Astrocyte of the spinal cord (primary cell): ENCODE data around the gene STT3A.

Experiments
- DNase-seq: peaks from one replicate; pipeline ENCODE4 v3.0.0; 2011; ENCODE audit warnings: low read depth, low spot score
- H3K4me3 ChIP-seq: 2 replicates; pipeline ENCODE4 v1.5.1; 2011; ENCODE audit warnings: low read depth, mild to moderate bottlenecking, low read length, moderate library complexity
- in situ Hi-C: cut with HindIII; loops from 2 replicates; pipeline ENCODE4 v1.10.0; 2017; ENCODE audit warnings: low sequenced_read_pairs
- TF ChIP-seq, protein P1 (sequence below): IDR thresholded peaks from 2 replicates; pipeline ENCODE4 v1.5.1; 2012; ENCODE audit warnings: low read depth, mild to moderate bottlenecking, low read length, inconsistent platforms

The STT3A gene

DNA sequence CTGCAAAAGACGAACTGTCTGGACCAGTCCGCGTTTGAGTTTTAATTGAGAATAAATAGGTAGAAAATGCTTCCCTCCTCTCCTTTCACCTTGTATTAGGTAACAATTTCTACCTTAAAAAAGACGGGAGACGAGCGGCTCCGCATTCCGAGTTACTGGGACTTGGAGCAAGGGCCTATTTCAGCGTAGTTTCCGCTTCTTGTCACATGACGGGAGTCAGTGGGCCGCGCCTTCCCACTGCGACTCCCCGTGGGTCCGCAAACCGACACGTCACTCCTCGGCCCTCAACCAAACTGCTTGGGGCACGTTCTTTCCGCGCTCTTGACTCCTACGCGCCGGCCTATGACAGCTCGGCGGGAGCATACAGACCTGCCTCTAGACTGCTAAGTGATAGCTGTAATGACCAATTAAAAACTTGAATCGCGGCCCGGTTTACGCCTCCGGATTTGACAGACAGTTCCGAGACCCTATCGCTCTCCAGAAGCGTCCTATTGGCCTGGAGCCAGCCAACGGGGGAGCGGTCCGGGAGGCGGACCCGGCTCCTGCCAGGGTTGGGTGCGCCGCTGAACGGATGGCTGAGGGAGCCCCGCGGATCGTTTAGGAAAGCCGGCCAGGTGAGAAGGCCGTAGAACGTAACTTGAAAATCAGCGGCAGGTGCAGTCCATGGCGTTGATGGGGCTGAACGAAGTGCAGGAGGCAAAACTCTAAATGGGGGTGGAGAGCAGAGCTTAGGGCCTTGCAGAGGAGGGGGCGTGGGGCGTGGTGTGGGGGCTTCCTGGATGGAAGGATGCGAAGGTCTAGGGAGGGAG lies at the start of gene STT3A:
Gene STT3A, plus strand, starts transcription at position 548 of the 809 bp plus-strand sequence. CDS start 3,064 bp downstream, outside the sequence.
- in situ Hi-C loops, result no loop called here
- TF ChIP-seq, protein P1, sequence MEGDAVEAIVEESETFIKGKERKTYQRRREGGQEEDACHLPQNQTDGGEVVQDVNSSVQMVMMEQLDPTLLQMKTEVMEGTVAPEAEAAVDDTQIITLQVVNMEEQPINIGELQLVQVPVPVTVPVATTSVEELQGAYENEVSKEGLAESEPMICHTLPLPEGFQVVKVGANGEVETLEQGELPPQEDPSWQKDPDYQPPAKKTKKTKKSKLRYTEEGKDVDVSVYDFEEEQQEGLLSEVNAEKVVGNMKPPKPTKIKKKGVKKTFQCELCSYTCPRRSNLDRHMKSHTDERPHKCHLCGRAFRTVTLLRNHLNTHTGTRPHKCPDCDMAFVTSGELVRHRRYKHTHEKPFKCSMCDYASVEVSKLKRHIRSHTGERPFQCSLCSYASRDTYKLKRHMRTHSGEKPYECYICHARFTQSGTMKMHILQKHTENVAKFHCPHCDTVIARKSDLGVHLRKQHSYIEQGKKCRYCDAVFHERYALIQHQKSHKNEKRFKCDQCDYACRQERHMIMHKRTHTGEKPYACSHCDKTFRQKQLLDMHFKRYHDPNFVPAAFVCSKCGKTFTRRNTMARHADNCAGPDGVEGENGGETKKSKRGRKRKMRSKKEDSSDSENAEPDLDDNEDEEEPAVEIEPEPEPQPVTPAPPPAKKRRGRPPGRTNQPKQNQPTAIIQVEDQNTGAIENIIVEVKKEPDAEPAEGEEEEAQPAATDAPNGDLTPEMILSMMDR, result no peak
- peak; percentile 100 for DNase-seq
- H3K4me3 ChIP-seq, result peak within 1 kb of the TSS; percentile 94

DNA sequence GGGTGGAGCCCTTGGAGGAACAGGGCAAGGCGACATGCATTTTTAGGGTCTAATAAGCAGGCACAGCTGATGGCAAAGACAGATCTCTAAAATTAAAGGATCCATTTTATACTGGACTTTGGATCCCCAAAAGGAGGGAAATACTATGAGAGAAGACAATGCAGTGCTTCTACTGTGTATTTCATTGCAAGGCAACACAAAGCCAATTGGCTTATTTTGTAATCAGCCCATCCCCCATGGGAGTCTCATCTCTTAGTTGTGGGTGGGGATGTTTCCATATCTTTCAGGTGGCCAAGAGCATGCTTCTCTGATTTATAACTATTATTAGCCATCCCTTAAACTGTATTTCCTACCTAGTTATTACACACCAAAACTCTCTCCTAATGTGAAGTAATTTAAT lies 41.9 kb upstream of the STT3A start:
- DNase-seq, result no peak
- in situ Hi-C loops, result no loop called here
- TF ChIP-seq, protein P1, result no peak
- no peak overlapping the region for H3K4me3 ChIP-seq

DNA sequence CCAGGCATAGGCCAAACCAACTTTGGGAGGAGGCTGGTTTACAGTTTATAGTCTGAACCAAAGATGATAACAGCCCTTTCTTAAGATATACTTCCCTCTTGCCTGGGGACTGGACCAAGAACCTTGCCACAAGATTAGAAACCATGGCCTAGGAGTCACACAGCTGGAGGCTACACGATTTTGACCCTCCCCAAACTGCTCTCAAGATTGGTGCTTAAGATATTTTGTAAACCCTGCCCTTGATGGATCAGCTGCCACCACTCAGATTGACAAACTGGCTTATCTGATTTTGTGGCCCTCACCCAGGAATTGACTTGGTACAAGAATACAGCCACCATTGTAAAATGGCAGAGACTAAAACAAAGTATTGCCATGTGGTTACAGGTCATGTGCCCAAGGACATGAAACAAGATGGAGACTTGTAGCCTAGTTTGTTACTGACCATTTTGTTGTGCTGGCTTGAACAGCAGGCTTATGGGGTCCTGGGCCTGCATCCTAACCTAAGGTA lies 40.8 kb upstream of the STT3A start:
- no peak overlapping the region for H3K4me3 ChIP-seq
- TF ChIP-seq, protein P1, result no peak
- DNase-seq, result no peak
- in situ Hi-C loops, result no loop called here

DNA sequence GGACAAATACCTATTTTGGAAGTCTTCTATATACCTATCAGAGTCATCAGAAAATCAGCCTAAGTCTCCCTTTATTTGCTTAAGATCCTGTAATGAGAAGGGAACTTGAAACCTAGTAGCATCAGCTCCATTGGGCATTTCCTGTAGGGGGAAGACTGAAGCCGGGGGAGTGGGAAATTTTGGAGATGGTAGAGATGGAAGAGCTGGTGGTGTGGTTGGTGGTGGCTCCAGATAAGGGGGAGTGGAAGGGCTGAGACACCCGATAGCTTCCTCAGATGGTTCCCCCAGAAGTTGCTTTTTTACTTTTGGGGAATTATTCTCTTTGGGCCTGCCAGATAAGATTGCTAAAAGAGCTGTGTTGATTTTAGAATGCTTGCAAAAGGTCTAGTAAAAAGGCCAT lies 39.7 kb upstream of the STT3A start:
- no peak overlapping the region for H3K4me3 ChIP-seq
- no peak for DNase-seq
- in situ Hi-C loops, result no loop called here
- TF ChIP-seq, protein P1, result no peak

DNA sequence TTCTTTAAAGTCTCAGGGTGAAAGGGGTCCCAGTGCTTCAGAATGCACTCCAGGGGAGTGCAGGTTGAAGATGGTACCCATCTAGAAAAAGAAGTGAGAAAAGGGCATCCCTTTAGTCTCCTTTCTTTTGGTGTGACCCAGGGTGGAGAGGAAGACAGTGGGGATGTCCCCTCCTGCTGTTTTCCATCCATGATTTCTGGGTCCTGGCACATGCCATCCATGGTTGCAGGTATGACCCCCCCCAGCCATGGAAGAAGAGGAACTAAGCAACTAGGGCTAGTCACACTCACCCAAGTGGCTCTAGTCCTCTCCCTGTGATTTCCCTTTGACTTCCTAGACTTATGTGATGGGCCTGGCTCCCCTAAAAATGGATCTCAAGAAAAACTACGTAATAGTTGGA lies 39.3 kb upstream of the STT3A start:
- H3K4me3 ChIP-seq, result no peak overlapping the region
- DNase-seq, result no peak
- TF ChIP-seq, protein P1, result no peak
- in situ Hi-C loops, result no loop called here

DNA sequence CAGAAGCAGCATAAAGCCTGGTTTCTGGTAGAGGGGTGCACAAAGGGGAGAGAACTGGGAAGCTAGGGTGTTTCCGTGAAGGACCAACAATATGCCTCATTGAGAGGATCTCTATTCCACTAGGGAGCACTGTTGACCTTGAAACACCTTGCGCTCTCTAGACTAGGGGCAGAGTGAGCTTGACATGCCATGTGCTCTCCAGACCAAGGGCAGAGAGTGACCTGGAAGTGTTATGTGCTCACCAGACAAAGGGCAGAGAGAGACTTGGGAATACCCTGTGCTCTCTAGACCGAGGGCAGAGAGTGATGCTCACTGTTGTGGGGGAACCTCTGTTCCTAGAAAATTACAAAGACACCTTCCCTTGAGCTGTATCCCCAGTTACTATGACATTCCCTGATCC lies 38.6 kb upstream of the STT3A start:
- in situ Hi-C loops, result no loop called here
- no peak overlapping the region for H3K4me3 ChIP-seq
- TF ChIP-seq, protein P1, result no peak
- DNase-seq, result no peak
